ENCODE data around the gene SNX5.

The SNX5 gene

GRCh38 chr20:17955302-17955701, 13.3 kb downstream of the SNX5 start:
- Histone ChIP-seq H3K79me1 (replicated peaks; ENCODE audit: low read length, poor library complexity, severe bottlenecking) (peaks cover 4% of the 10 kb centered on the region), H2BK5ac (ENCODE audit: low read depth, low read length, poor library complexity, severe bottlenecking) (no peak overlapping the region), H3K23ac (ENCODE audit: low read length in 2 of 2) (no peak overlapping the region), H3K9ac (ENCODE audit: low read length) (no peak overlapping the region), H3K18ac (ENCODE audit: low read depth in 1 of 2, low read length in 2 of 2) (no peak overlapping the region), H2AK5ac (ENCODE audit: low read length, severe bottlenecking) (no peak overlapping the region), H3K9me3 (ENCODE audit: control insufficient read depth, low read length) (no peaks in the 10 kb centered on the region), H3K27me3 (ENCODE audit: control insufficient read depth in 1 of 2, insufficient read depth in 1 of 2, low read length in 2 of 2) (no peaks in the 10 kb centered on the region), H2BK15ac (ENCODE audit: low read depth, poor library complexity, severe bottlenecking) (no peak overlapping the region), H2BK120ac (ENCODE audit: low read depth, low read length) (no peak overlapping the region), H2BK12ac (ENCODE audit: low read length in 2 of 2) (no peak overlapping the region), H3K4me3 (ENCODE audit: insufficient read depth in 1 of 2, low read depth in 1 of 2, low read length in 2 of 2) (no peak overlapping the region), H4K91ac (ENCODE audit: low read length) (no peak overlapping the region), H3K4me2 (ENCODE audit: low read length, poor library complexity, severe bottlenecking) (no peak overlapping the region), H3K4ac (ENCODE audit: low read depth in 1 of 2, low read length in 2 of 2) (no peak overlapping the region), H3K4me1 (ENCODE audit: control insufficient read depth, insufficient read depth, low read depth, low read length) (peaks cover 12% of the 10 kb centered on the region), H3K36me3 (ENCODE audit: control insufficient read depth in 1 of 2, insufficient read depth in 2 of 2, low read depth in 1 of 2, low read length in 2 of 2) (peaks cover 22 to 64% of the 10 kb centered on the region in 2 experiments), H3K27ac (ENCODE audit: low read length, poor library complexity, severe bottlenecking) (no peak overlapping the region), H3K14ac (ENCODE audit: low read length in 2 of 2) (no peak overlapping the region), H2AFZ (ENCODE audit: low read depth, low read length) (no peak overlapping the region), H4K8ac (ENCODE audit: low read length) (no peak overlapping the region)
- no peak for DNase-seq
- WGBS = 94% methylated on average over 2 of the region's 3 CpGs

DNA sequence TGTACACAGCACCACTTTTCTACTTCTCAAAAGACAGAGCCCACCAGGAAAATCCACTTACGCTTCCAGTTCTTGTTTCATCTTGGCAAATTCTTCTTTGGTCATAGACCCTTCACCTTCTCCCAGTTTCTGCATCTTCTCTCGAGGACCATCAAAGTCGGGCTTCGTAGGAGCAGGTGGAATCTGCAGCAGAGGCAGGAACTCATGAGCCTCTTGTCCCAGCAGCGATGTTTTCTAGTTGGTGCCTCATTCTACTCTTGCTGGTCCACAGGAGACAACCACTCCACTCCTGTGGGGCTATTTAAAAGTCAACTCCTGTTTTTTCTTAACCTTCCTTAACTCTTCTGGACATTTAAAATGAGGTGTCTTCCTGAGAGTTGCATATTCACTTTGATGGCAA, 14.7 kb downstream of the SNX5 start:
- H2AK5ac ChIP-seq (ENCODE audit: low read length, severe bottlenecking) = no peak overlapping the region
- no peak overlapping the region for H4K91ac ChIP-seq (ENCODE audit: low read length)
- no peak overlapping the region for H3K18ac ChIP-seq (ENCODE audit: low read depth in 1 of 2, low read length in 2 of 2)

GRCh38 chr20:17952692-17953684, 15.6 kb downstream of the SNX5 start:
- Histone ChIP-seq H2AK5ac (ENCODE audit: low read length, severe bottlenecking) (no peak overlapping the region), H3K9ac (ENCODE audit: low read length) (no peak overlapping the region), H3K18ac (ENCODE audit: low read depth in 1 of 2, low read length in 2 of 2) (no peak overlapping the region), H3K4me2 (ENCODE audit: low read length, poor library complexity, severe bottlenecking) (no peak overlapping the region), H2BK5ac (ENCODE audit: low read depth, low read length, poor library complexity, severe bottlenecking) (no peak overlapping the region), H2BK12ac (ENCODE audit: low read length in 2 of 2) (no peak overlapping the region), H3K9me3 (ENCODE audit: control insufficient read depth, low read length) (no peaks in the 10 kb centered on the region), H4K91ac (ENCODE audit: low read length) (no peak overlapping the region), H3K36me3 (ENCODE audit: control insufficient read depth in 1 of 2, insufficient read depth in 2 of 2, low read depth in 1 of 2, low read length in 2 of 2) (peaks cover 24 to 87% of the 10 kb centered on the region in 2 experiments), H3K23ac (ENCODE audit: low read length in 2 of 2) (no peak overlapping the region), H3K14ac (ENCODE audit: low read length in 2 of 2) (no peak overlapping the region), H2AFZ (ENCODE audit: low read depth, low read length) (no peak overlapping the region), H2BK120ac (ENCODE audit: low read depth, low read length) (no peak overlapping the region), H3K79me1 (replicated peaks; ENCODE audit: low read length, poor library complexity, severe bottlenecking) (peaks cover 9% of the 10 kb centered on the region), H3K4me3 (ENCODE audit: insufficient read depth in 1 of 2, low read depth in 1 of 2, low read length in 2 of 2) (no peak overlapping the region), H3K27ac (ENCODE audit: low read length, poor library complexity, severe bottlenecking) (no peak overlapping the region), H4K8ac (ENCODE audit: low read length) (no peak overlapping the region), H2BK15ac (ENCODE audit: low read depth, poor library complexity, severe bottlenecking) (no peak overlapping the region), H3K27me3 (ENCODE audit: control insufficient read depth in 1 of 2, insufficient read depth in 1 of 2, low read length in 2 of 2) (no peaks in the 10 kb centered on the region), H3K4me1 (ENCODE audit: control insufficient read depth, insufficient read depth, low read depth, low read length) (peaks cover 5% of the 10 kb centered on the region), H3K4ac (ENCODE audit: low read depth in 1 of 2, low read length in 2 of 2) (no peak overlapping the region)
- DNase-seq = no peak
- WGBS = 96% methylated on average over 8 of the region's 8 CpGs

More for the DNA sequence above, 14.7 kb downstream of the SNX5 start:
- Histone ChIP-seq H2BK12ac (ENCODE audit: low read length in 2 of 2) (no peak overlapping the region), H2AFZ (ENCODE audit: low read depth, low read length) (no peak overlapping the region), H3K27ac (ENCODE audit: low read length, poor library complexity, severe bottlenecking) (no peak overlapping the region), H3K9ac (ENCODE audit: low read length) (no peak overlapping the region), H4K8ac (ENCODE audit: low read length) (no peak overlapping the region), H3K4me1 (ENCODE audit: control insufficient read depth, insufficient read depth, low read depth, low read length) (peaks cover 8% of the 10 kb centered on the region), H3K9me3 (ENCODE audit: control insufficient read depth, low read length) (no peaks in the 10 kb centered on the region), H3K79me1 (replicated peaks; ENCODE audit: low read length, poor library complexity, severe bottlenecking) (peaks cover 9% of the 10 kb centered on the region), H2BK5ac (ENCODE audit: low read depth, low read length, poor library complexity, severe bottlenecking) (no peak overlapping the region), H3K23ac (ENCODE audit: low read length in 2 of 2) (no peak overlapping the region), H2BK120ac (ENCODE audit: low read depth, low read length) (no peak overlapping the region), H3K4me2 (ENCODE audit: low read length, poor library complexity, severe bottlenecking) (no peak overlapping the region), H3K4ac (ENCODE audit: low read depth in 1 of 2, low read length in 2 of 2) (no peak overlapping the region), H2BK15ac (ENCODE audit: low read depth, poor library complexity, severe bottlenecking) (no peak overlapping the region), H3K14ac (ENCODE audit: low read length in 2 of 2) (no peak overlapping the region), H3K27me3 (ENCODE audit: control insufficient read depth in 1 of 2, insufficient read depth in 1 of 2, low read length in 2 of 2) (no peaks in the 10 kb centered on the region), H3K4me3 (ENCODE audit: insufficient read depth in 1 of 2, low read depth in 1 of 2, low read length in 2 of 2) (no peak overlapping the region), H3K36me3 (ENCODE audit: control insufficient read depth in 1 of 2, insufficient read depth in 2 of 2, low read depth in 1 of 2, low read length in 2 of 2) (peaks cover 24 to 77% of the 10 kb centered on the region in 2 experiments)
- no peak for DNase-seq
- WGBS = 97% methylated on average over 5 of the region's 5 CpGs

DNA sequence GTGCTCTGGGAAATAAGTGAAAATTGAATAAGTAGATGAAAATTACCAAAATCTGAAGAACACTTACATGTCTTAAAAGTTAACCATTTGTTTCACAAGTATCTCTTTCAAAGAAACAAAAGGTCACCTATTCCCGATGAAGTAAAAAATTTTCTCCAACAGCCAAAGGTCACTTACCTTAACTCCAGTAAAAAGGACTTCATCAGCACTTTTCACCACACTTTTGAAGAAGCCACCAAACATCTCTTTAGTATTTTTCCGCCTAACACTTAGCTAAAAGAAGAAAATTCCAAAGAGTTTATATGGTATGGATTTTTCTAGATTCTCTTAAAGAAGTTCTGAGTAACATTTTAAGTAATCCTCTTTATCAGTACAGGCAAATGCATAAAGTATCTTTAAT, 17.3 kb downstream of the SNX5 start:
- Histone ChIP-seq H2AK5ac (ENCODE audit: low read length, severe bottlenecking) (no peak overlapping the region), H4K91ac (ENCODE audit: low read length) (no peak overlapping the region), H2AFZ (ENCODE audit: low read depth, low read length) (no peak overlapping the region), H3K9me3 (ENCODE audit: control insufficient read depth, low read length) (no peaks in the 10 kb centered on the region), H4K8ac (ENCODE audit: low read length) (no peak overlapping the region), H3K79me1 (replicated peaks; ENCODE audit: low read length, poor library complexity, severe bottlenecking) (peaks cover 13% of the 10 kb centered on the region), H3K9ac (ENCODE audit: low read length) (no peak overlapping the region), H3K14ac (ENCODE audit: low read length in 2 of 2) (no peak overlapping the region), H3K27ac (ENCODE audit: low read length, poor library complexity, severe bottlenecking) (no peak overlapping the region), H2BK15ac (ENCODE audit: low read depth, poor library complexity, severe bottlenecking) (no peak overlapping the region), H2BK5ac (ENCODE audit: low read depth, low read length, poor library complexity, severe bottlenecking) (no peak overlapping the region), H2BK120ac (ENCODE audit: low read depth, low read length) (no peak overlapping the region), H3K4me1 (ENCODE audit: control insufficient read depth, insufficient read depth, low read depth, low read length) (peaks cover 4% of the 10 kb centered on the region), H3K18ac (ENCODE audit: low read depth in 1 of 2, low read length in 2 of 2) (no peak overlapping the region), H3K4me3 (ENCODE audit: insufficient read depth in 1 of 2, low read depth in 1 of 2, low read length in 2 of 2) (no peak overlapping the region), H2BK12ac (ENCODE audit: low read length in 2 of 2) (no peak overlapping the region), H3K4ac (ENCODE audit: low read depth in 1 of 2, low read length in 2 of 2) (no peak overlapping the region), H3K36me3 (ENCODE audit: control insufficient read depth in 1 of 2, insufficient read depth in 2 of 2, low read depth in 1 of 2, low read length in 2 of 2) (peaks cover 27 to 99% of the 10 kb centered on the region in 2 experiments), H3K4me2 (ENCODE audit: low read length, poor library complexity, severe bottlenecking) (no peak overlapping the region), H3K27me3 (ENCODE audit: control insufficient read depth in 1 of 2, insufficient read depth in 1 of 2, low read length in 2 of 2) (no peaks in the 10 kb centered on the region), H3K23ac (ENCODE audit: low read length in 2 of 2) (no peak overlapping the region)
- DNase-seq = no peak
- 100% methylated on average over 1 of the region's 2 CpGs for WGBS

Measured in mesenchymal stem cell (in vitro differentiated cells and primary cell).